Ascending aorta (tissue), 2 donors: Measurements from ENCODE around the gene GABRB1. TPM values are rescaled to one million over a fixed set of nuclear protein-coding genes. Genes with fewer than 3 reads are reported as not detected.

ENCODE experiments used
- DNase-seq, 2 donors: peaks; one replicate each; pipeline ENCODE4 v3.0.0-alpha.2; 2019; ENCODE audit warnings: low spot score in 2 of 2
- H3K27ac ChIP-seq, 2 donors: fragments of 200-600 bp; sonication (generic); one replicate each; pipeline ENCODE4 v1.5.1; 2016 to 2017; ENCODE audit warnings: mild to moderate bottlenecking in 1 of 2
- H3K27me3 ChIP-seq: fragments of 200-600 bp; sonication (generic); one replicate; pipeline ENCODE4 v1.5.1; 2017
- H3K36me3 ChIP-seq, 2 donors: fragments of 200-600 bp; sonication (generic); one replicate each; pipeline ENCODE4 v1.5.1; 2016
- H3K4me1 ChIP-seq, 2 donors: fragments of 200-600 bp; sonication (generic); one replicate each; pipeline ENCODE4 v1.5.1; 2016 to 2017; ENCODE audit warnings: mild to moderate bottlenecking in 1 of 2
- H3K4me3 ChIP-seq, 2 donors: fragments of 200-600 bp; sonication (generic); one replicate each; pipeline ENCODE4 v1.5.1; 2016 to 2017; ENCODE audit warnings: mild to moderate bottlenecking in 1 of 2
- H3K9me3 ChIP-seq, 2 donors: fragments of 200-600 bp; sonication (generic); one replicate each; pipeline ENCODE4 v1.5.1; 2016
- CTCF ChIP-seq, 3 experiments: fragments of 200-600 bp in 2 of 3; fragments of 450-650 bp in 1 of 3; sonication (generic) in 2 of 3; IDR thresholded peaks; one replicate each; pipeline ENCODE4 v1.5.1; 2016 to 2019; ENCODE audit warnings: antibody characterized with exemption in 3 of 3, mild to moderate bottlenecking in 1 of 3, moderate library complexity in 1 of 3
- intact Hi-C: fragments of 100-400 bp; cut with DNase I; formaldehyde crosslinking; loops from one replicate; pipeline ENCODE4 v1.15.1; 2023
- total RNA-seq: library from RNA; depleted of rRNA; stranded (reverse); fragments of >200 nt; gene quantifications from one replicate; pipeline ENCODE4 v1.1.0, GENCODE V29; 2016

The GABRB1 gene
- total RNA-seq, 1 donor from 2014 or later = 0.53 TPM

- DNase-seq = no peak
- Histone ChIP-seq H3K36me3 (no peaks in the 10 kb centered on the region), H3K27me3 (no peaks in the 10 kb centered on the region), H3K4me3 (no peak overlapping the region), H3K4me1 (no peaks in the 10 kb centered on the region), H3K9me3 (no peaks in the 10 kb centered on the region), H3K27ac (no peak overlapping the region)
- TF ChIP-seq CTCF (IDR thresholded peaks at IDR 0.05) = no peak
- intact Hi-C loops = no loop called here
Observed at GRCh38 chr4:47235721-47236120, 204.4 kb downstream of the GABRB1 start.

GRCh38 chr4:47238667-47239066 lies 207.3 kb downstream of the GABRB1 start:
- Histone ChIP-seq H3K27ac (no peak overlapping the region), H3K27me3 (no peaks in the 10 kb centered on the region), H3K4me1 (no peaks in the 10 kb centered on the region), H3K9me3 (no peaks in the 10 kb centered on the region), H3K4me3 (no peak overlapping the region), H3K36me3 (no peaks in the 10 kb centered on the region)
- no peak for DNase-seq
- intact Hi-C loops = no loop called here
- no peak for TF ChIP-seq CTCF (IDR thresholded peaks at IDR 0.05)

- Histone ChIP-seq H3K9me3 (no peaks in the 10 kb centered on the region), H3K4me1 (no peaks in the 10 kb centered on the region), H3K27ac (no peak overlapping the region), H3K4me3 (no peak overlapping the region), H3K27me3 (no peaks in the 10 kb centered on the region), H3K36me3 (no peaks in the 10 kb centered on the region)
- intact Hi-C loops = no loop called here
- TF ChIP-seq CTCF (IDR thresholded peaks at IDR 0.05) = no peak
- DNase-seq = no peak
Observed at GRCh38 chr4:47239649-47240048, 208.3 kb downstream of the GABRB1 start.

- H3K27me3 ChIP-seq = no peaks in the 10 kb centered on the region
- DNase-seq = no peak
- no peaks in the 10 kb centered on the region for H3K4me1 ChIP-seq
- intact Hi-C loops = no loop called here
- no peaks in the 10 kb centered on the region for H3K9me3 ChIP-seq
- no peaks in the 10 kb centered on the region for H3K36me3 ChIP-seq
- TF ChIP-seq CTCF (IDR thresholded peaks at IDR 0.05) = no peak
- no peak overlapping the region for H3K4me3 ChIP-seq
- H3K27ac ChIP-seq = no peak overlapping the region
Observed at GRCh38 chr4:47251348-47252135, 220.2 kb downstream of the GABRB1 start.

- DNase-seq = no peak
- Histone ChIP-seq H3K4me1 (no peaks in the 10 kb centered on the region), H3K27ac (no peak overlapping the region), H3K4me3 (no peak overlapping the region), H3K9me3 (no peaks in the 10 kb centered on the region), H3K36me3 (no peaks in the 10 kb centered on the region), H3K27me3 (no peaks in the 10 kb centered on the region)
- TF ChIP-seq CTCF (IDR thresholded peaks at IDR 0.05) = no peak
- intact Hi-C loops = no loop called here
Observed at GRCh38 chr4:47263721-47264120, 232.4 kb downstream of the GABRB1 start.
